ENCODE measurements around the gene MTA3. TPM values are rescaled to one million over a fixed set of nuclear protein-coding genes. Genes with fewer than 3 reads are reported as not detected.

MTA3 gene
- total and polyA plus RNA-seq, 2 donors (not counting 1 experiment from before 2014, with no cell fraction given), result 13.4 to 33.2 TPM

GRCh38 chr2:42547446-42548295 lies 20.8 kb upstream of the MTA3 start:
- H3K4me2 ChIP-seq (replicated peaks; ENCODE audit: low read depth, low read length, poor library complexity, severe bottlenecking), result peak overlapping the region; percentile 72
- peaks cover 12% of the 10 kb centered on the region for H3K4me1 Mint-ChIP-seq
- H3K27me3 ChIP-seq (replicated peaks in 1 of 4; ENCODE audit: control extremely low read depth in 1 of 4, control insufficient read depth in 3 of 4, insufficient read depth in 4 of 4, low read length in 3 of 4), result no peaks in the 10 kb centered on the region
- DNase-seq, result no peak
- intact Hi-C loops (cut with micrococcal nuclease), result no loop called here
- no peaks in the 10 kb centered on the region for H3K9me3 Mint-ChIP-seq (ENCODE audit: insufficient read depth)
- CTCF ChIA-PET, result interaction anchor here (0.7 to 2.3 kb wide), 3 partner anchors 51 to 116 kb away, joined by 3 to 6 read pairs (median 4); no protein-coding TSS in a partner anchor
- H3K27me3 Mint-ChIP-seq, result no peaks in the 10 kb centered on the region
- WGBS (ENCODE audit: insufficient coverage), result 94% methylated on average over 18 of the region's 27 CpGs
- H3K4me3 ChIP-seq (ENCODE audit: control extremely low read depth in 1 of 5, extremely low read depth in 1 of 5, insufficient read depth in 1 of 5, low read depth in 2 of 5, low read length in 4 of 5), result peak overlapping the region in 2 of 5 experiments; percentile 40 to 44
- peaks cover 8 to 9% of the 10 kb centered on the region in 2 donors for H3K4me1 ChIP-seq (ENCODE audit: control insufficient read depth in 2 of 2, insufficient read depth in 2 of 2, low read length in 2 of 2)
- H2AFZ ChIP-seq (ENCODE audit: insufficient read depth, low read depth, low read length, poor library complexity, severe bottlenecking), result peak overlapping the region; percentile 86
- H3K79me2 ChIP-seq (ENCODE audit: control insufficient read depth, insufficient read depth, low read length), result no peaks in the 10 kb centered on the region
- H3K27ac Mint-ChIP-seq, result peak overlapping the region; percentile 20
- no peaks in the 10 kb centered on the region for H3K36me3 ChIP-seq (replicated peaks in 1 of 2; ENCODE audit: control extremely low read depth in 1 of 2, control insufficient read depth in 1 of 2, extremely low read depth in 1 of 2, insufficient read depth in 2 of 2, low read length in 1 of 2)
- TF ChIP-seq EZH2 (IDR thresholded peaks at IDR 0.05; ENCODE audit: borderline replicate concordance, insufficient read depth, low read depth, low read length, poor library complexity, severe bottlenecking) (no peak), CTCF (IDR thresholded peaks at IDR 0.05) (no peak)
- H4K20me1 ChIP-seq (ENCODE audit: control insufficient read depth, insufficient read depth, low read length, poor library complexity, severe bottlenecking), result no peaks in the 10 kb centered on the region
- no peak overlapping the region for H3K4me3 Mint-ChIP-seq
- POLR2A ChIA-PET, result no interaction called here
- ATAC-seq (ENCODE audit: low read depth), result no peak
- H3K27ac ChIP-seq (ENCODE audit: low read length in 2 of 2), result no peak overlapping the region
- H3K9me3 ChIP-seq (ENCODE audit: control extremely low read depth in 1 of 3, control insufficient read depth in 2 of 3, insufficient read depth in 1 of 3, low read length in 2 of 3), result no peaks in the 10 kb centered on the region
- peak overlapping the region; percentile 58 for H3K9ac ChIP-seq (ENCODE audit: low read length)

GRCh38 chr2:42550870-42551269 lies 17.6 kb upstream of the MTA3 start:
- Histone ChIP-seq H3K27me3 (replicated peaks in 1 of 4; ENCODE audit: control extremely low read depth in 1 of 4, control insufficient read depth in 3 of 4, insufficient read depth in 4 of 4, low read length in 3 of 4) (no peaks in the 10 kb centered on the region), H3K36me3 (replicated peaks in 1 of 2; ENCODE audit: control extremely low read depth in 1 of 2, control insufficient read depth in 1 of 2, extremely low read depth in 1 of 2, insufficient read depth in 2 of 2, low read length in 1 of 2) (no peaks in the 10 kb centered on the region), H4K20me1 (ENCODE audit: control insufficient read depth, insufficient read depth, low read length, poor library complexity, severe bottlenecking) (no peaks in the 10 kb centered on the region), H3K9me3 (ENCODE audit: control extremely low read depth in 1 of 3, control insufficient read depth in 2 of 3, insufficient read depth in 1 of 3, low read length in 2 of 3) (no peaks in the 10 kb centered on the region), H2AFZ (ENCODE audit: insufficient read depth, low read depth, low read length, poor library complexity, severe bottlenecking) (no peak overlapping the region), H3K4me1 (ENCODE audit: control insufficient read depth in 2 of 2, insufficient read depth in 2 of 2, low read length in 2 of 2) (peaks cover 8 to 9% of the 10 kb centered on the region in 2 donors), H3K4me2 (replicated peaks; ENCODE audit: low read depth, low read length, poor library complexity, severe bottlenecking) (no peak overlapping the region), H3K9ac (ENCODE audit: low read length) (no peak overlapping the region), H3K27ac (ENCODE audit: low read length in 2 of 2) (no peak overlapping the region), H3K79me2 (ENCODE audit: control insufficient read depth, insufficient read depth, low read length) (no peaks in the 10 kb centered on the region), H3K4me3 (ENCODE audit: control extremely low read depth in 1 of 5, extremely low read depth in 1 of 5, insufficient read depth in 1 of 5, low read depth in 2 of 5, low read length in 4 of 5) (no peak overlapping the region)
- Mint-ChIP-seq H3K4me1 (peaks cover 12% of the 10 kb centered on the region), H3K4me3 (no peak overlapping the region), H3K27me3 (peaks cover 3% of the 10 kb centered on the region), H3K9me3 (ENCODE audit: insufficient read depth) (no peaks in the 10 kb centered on the region), H3K27ac (no peak overlapping the region)
- ATAC-seq (ENCODE audit: low read depth) (no peak), DNase-seq (no peak)
- ChIA-PET CTCF (interaction anchor here (1.4 to 1.6 kb wide), 2 partner anchors 11 to 112 kb away, joined by 3 read pairs; no protein-coding TSS in a partner anchor), POLR2A (no interaction called here)
- intact Hi-C loops (cut with micrococcal nuclease), result no loop called here
- TF ChIP-seq CTCF (IDR thresholded peaks at IDR 0.05), result no peak
- WGBS (ENCODE audit: insufficient coverage), result no CpG with 5 or more reads among the region's 6 CpGs

Measured in B cell (primary cell).